GM19324 (cell line): ENCODE measurements around the gene ANKMY1.
"Not testable (repeated sequence)": the region's sequence is repeated elsewhere in the genome, so short reads cannot be mapped to it uniquely, and the experiment has no call there.

Experiments used
- ATAC-seq: cut with Tn5 transposase; IDR thresholded peaks from one replicate; pipeline ENCODE4 v1.9.1; 2021; ENCODE audit warnings: mild to moderate bottlenecking, moderate library complexity; ENCODE audit not compliant: unreplicated experiment, low FRiP score

Gene ANKMY1

DNA sequence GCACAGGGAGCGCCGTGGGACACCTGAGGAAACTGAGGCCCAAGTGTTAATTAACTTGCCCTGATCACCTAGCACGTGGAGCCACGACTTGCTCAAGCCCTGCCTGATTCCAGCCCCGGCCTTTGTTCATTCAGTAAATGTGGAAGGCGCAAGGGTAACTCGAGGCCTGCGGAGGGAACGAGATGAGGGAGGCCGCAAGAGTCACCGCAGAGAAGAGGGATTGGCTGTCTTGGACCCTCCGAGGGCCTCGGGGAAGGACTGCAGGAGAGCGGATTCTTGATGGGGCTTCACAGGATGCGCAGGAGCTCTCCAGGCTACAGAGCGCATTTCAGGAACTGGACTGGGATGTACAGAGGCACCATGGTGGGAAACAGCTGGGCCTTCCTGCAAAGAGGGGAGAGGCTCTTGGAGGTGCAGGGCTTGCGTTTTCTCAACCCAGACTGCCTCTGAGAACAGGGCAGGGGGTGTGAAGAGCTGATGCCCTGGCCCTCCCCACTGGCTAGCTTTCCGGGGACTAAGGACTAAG, 511 bp upstream of the ANKMY1 start:
- no peak for ATAC-seq

DNA sequence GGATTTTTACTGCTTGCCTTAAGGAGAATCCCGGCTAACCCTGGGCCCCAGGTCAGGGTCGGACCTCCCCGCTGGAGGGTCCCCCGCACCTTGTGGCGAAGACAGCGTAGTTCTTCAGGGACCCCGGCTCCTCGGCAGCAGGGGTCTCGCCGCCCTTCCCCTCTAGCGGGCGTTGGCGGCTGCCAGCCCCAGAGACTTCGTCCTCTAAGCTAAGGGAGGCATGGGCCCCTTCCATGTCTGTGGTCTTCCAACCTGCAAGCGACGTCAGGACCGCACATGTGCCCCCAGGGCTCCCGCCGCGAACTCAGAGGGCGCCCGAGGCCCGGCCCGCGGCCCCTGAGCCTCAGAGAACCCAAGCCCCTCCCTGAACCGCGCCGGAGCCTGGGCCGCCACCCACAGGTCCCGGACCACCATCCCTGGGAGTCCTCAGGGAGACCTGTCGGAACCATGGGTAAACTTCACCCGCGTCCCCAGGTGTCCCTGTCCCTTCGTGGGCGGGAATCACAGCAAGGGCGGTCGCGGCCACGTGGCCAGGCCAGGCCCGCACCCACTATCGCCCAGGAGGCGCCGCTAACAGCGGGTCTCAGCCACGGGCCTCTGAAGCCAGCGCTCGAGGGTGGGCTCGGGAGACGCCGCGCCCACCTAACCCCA, 562 bp downstream of the ANKMY1 start:
- ATAC-seq = no peak

- no peak for ATAC-seq
Measured at GRCh38 chr2:240556553-240557100, 1.2 kb downstream of the ANKMY1 start.

DNA sequence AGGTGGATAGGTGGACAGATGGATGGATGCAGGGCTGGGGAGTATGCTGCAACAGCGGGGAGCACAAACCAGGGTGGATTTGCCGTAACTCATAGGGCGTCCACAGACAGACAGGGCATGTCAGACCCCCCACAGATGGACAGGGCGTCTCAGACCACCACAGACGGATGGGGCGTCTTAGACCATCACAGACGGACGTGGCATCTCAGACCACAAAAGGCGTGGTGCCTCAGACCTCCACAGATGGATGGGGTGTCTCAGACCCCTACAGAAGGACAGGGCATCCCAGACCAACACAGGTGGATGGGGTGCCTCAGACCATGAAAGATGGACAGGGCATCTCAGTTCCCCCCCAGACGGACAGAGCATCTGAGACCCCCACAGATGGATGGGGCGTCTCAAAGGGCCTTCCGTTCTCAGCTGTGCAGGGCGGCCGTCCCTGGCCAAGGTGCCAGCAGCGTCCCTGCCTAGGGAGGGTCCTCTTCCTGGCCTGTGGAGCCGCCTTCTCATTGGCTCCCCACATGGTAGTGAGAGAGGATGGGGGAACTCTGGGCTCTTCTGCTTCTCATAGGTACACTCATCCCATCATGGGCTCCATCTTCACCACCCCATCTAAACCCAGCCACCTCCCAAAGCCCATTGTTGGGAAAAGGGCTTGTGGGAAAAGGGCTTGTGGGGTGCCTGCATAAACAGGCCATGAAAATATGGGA, 2.1 kb downstream of the ANKMY1 start:
- ATAC-seq = no peak

GRCh38 chr2:240554767-240555493, 2.9 kb downstream of the ANKMY1 start:
- no peak for ATAC-seq

- no peak for ATAC-seq
Measured at GRCh38 chr2:240553956-240554480, 3.8 kb downstream of the ANKMY1 start.

DNA sequence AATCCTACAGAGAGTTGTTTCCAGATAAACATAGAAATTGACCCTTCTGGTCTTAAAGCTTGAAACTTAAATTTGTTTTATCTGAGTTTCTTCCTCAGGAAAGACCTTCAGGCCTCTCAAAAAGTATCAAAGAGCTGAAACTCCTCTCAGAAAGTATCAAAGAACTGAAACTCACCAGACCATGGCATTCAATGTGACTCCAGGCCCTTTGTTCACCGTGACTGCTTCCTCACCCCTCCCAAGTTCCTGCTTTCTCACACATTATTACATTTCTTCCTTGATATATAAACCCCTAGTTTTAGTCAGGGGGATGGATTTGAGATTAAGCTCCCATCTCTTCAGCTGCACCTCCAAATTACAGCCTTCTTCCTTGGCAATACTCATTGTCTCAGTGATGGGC, 6.0 kb downstream of the ANKMY1 start:
- ATAC-seq = no peak

DNA sequence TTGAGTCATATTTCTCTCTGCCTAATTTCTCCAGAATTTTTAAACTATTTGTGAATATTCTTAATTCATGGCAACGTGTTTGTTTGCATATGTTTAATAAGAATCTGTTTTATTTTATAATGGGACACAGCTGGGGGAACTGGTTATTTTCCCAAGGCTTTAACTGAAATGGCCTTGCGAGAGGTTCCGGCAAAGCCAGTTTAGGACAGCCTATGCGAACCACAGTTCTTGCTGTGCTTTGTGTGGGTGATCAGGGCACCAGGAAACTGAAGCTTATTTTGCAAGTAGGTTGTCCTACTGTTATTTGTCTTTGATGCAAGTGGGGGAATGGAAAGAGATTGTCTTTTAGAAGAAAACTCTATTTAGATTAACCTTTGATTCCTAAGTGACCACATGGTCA, 6.5 kb downstream of the ANKMY1 start:
- no peak for ATAC-seq

- ATAC-seq = no peak
Measured at GRCh38 chr2:240539906-240540305, 17.9 kb downstream of the ANKMY1 start.

DNA sequence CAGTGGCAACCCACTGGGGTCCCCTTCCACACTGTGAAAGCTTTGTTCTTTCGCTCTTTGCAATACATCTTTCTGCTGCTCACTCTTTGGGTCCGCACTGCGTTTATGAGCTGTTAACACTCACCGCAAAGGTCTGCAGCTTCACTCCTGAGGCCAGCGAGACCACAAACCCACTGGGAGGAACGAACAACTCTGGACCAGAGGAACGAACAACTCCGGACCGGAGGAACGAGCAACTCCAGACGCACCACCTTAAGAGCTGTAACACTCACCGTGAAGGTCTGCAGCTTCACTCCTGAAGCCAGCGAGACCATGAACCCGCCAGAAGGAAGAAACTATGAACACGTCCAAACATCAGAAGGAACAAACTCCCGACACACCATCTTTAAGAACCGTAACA, 18.7 kb downstream of the ANKMY1 start:
- not testable (repeated sequence) for ATAC-seq

- no peak for ATAC-seq
Measured at GRCh38 chr2:240538031-240538780, 19.6 kb downstream of the ANKMY1 start.

GRCh38 chr2:240532031-240532775, 25.6 kb downstream of the ANKMY1 start:
- ATAC-seq = no peak

DNA sequence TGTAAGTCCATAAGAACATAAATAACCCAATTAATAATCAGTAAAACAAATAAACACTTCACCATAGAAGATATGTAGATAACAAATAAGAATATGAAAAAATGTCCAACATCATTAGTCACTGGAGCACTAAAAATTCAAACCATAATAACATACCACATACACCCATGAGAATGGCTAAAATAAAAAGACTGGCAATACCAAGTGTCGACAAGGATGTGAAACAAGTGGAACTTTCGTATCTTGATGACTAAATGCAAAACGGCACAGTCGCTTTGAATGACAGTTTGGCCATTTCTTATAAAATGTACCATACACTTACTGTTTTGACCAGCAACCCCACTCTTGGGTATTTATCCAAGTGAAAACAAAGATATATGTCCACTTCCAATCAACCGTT, 26.8 kb downstream of the ANKMY1 start:
- ATAC-seq = no peak

- ATAC-seq = no peak
Measured at GRCh38 chr2:240530181-240530580, 27.6 kb downstream of the ANKMY1 start.

DNA sequence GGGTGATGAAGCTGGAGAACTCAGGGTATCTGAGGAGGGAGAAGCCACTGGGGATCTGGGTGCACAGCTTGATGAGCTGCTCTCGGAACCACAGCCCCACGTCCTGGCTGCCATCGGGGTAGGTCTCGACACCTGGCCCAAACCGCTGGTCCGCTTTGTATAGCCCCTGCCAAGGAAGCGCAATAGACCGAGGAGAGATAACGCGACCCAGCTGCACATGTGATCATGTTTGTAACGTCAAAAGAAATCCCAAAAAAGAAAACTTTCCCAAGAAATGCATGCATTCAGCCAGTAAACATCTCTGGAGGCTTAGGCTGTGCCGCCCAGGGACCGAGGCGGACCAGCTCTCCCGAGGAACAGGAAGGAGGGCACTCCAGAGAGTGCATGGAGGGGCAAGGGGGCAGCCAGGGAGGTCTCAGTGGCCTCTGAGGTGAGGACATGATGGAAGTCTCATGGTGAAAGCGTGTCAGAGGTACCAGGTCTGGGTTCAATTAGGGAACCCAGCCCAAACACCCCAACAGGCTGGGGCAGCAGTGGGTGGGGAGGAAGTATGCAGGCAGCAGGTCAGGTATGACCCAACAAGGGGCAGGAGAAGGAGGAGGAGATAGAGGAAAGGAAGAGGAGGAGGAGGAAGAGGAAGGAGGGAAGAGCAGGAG, 28.3 kb downstream of the ANKMY1 start:
- no peak for ATAC-seq

GRCh38 chr2:240528406-240529040, 29.3 kb downstream of the ANKMY1 start:
- ATAC-seq = no peak

GRCh38 chr2:240527153-240527750, 30.5 kb downstream of the ANKMY1 start:
- ATAC-seq = no peak

- no peak for ATAC-seq
Measured at GRCh38 chr2:240526521-240526920, 31.3 kb downstream of the ANKMY1 start.
